Prostate gland (tissue), 2 donors: ENCODE measurements around the gene ELN. TPM values are rescaled to one million over a fixed set of nuclear protein-coding genes. Genes with fewer than 3 reads are reported as not detected.
A peak's percentile ranks its signal among the peaks of the same experiment; 100 is the strongest.

ENCODE experiments used
- DNase-seq: peaks from one replicate; pipeline ENCODE4 v3.0.0-alpha.2; 2019; ENCODE audit warnings: low spot score
- H3K27ac ChIP-seq, 2 donors: fragments of 200-600 bp; sonication (generic); 2 replicates each; pipeline ENCODE4 v1.5.1; 2017 to 2019
- H3K27me3 ChIP-seq: fragments of 200-600 bp; sonication (generic); replicated peaks from 2 replicates; pipeline ENCODE4 v1.5.1; 2019; ENCODE audit not compliant: insufficient read depth
- H3K36me3 ChIP-seq, 2 donors: fragments of 200-600 bp; sonication (generic); 1 replicate in 1 of 2; 2 replicates in 1 of 2; pipeline versions ENCODE4 v1.5.1 to v1.8.1; 2017 to 2019
- H3K4me1 ChIP-seq: fragments of 200-600 bp; sonication (generic); replicated peaks from 2 replicates; pipeline ENCODE4 v1.5.1; 2019
- H3K4me3 ChIP-seq, 2 donors: fragments of 200-600 bp; sonication (generic); 2 replicates each; pipeline ENCODE4 v1.5.1; 2017 to 2019
- H3K9me3 ChIP-seq: fragments of 200-600 bp; sonication (generic); 2 replicates; pipeline ENCODE4 v1.5.1; 2017
- CTCF ChIP-seq, 4 experiments: fragments of 200-600 bp in 2 of 4; fragments of 450-650 bp in 2 of 4; sonication (generic) in 2 of 4; IDR thresholded peaks; 1 replicate in 3 of 4; 2 replicates in 1 of 4; pipeline ENCODE4 v1.5.1; 2016 to 2019; ENCODE audit warnings: antibody characterized with exemption in 4 of 4, mild to moderate bottlenecking in 2 of 4, moderate library complexity in 2 of 4
- POLR2A ChIP-seq: fragments of 450-650 bp; IDR thresholded peaks from one replicate; pipeline ENCODE4 v1.6.1; 2016; ENCODE audit warnings: antibody characterized with exemption, mild to moderate bottlenecking
- POLR2AphosphoS5 ChIP-seq: sonication (generic); formaldehyde crosslinking; IDR thresholded peaks from one replicate; pipeline ENCODE4 v1.6.1; 2017; ENCODE audit warnings: antibody characterized with exemption
- WGBS: methylation state at CpG from one replicate; pipeline ENCODE4 v1.1.5; 2018; 5-methylcytosine and 5-hydroxymethylcytosine counted together
- intact Hi-C: fragments of 100-400 bp; cut with DNase I; formaldehyde crosslinking; loops from one replicate; pipeline ENCODE4 v1.14.2; 2022
- total RNA-seq, 2 donors: library from RNA; depleted of rRNA; stranded (reverse); fragments of >200 nt; gene quantifications; one replicate each; pipeline ENCODE4 v1.1.0, GENCODE V29; 2016

ELN gene
- total RNA-seq, 2 donors from 2014 or later, result 34.7 to 93.4 TPM

- no peak for TF ChIP-seq POLR2AphosphoS5
- no peak for TF ChIP-seq CTCF (IDR thresholded peaks at IDR 0.05)
- TF ChIP-seq POLR2A, result no peak
- Histone ChIP-seq H3K27ac (peak overlapping the region; percentile 56 to 78), H3K4me1 (peaks cover 12% of the 10 kb centered on the region), H3K36me3 (no peaks in the 10 kb centered on the region), H3K4me3 (peak overlapping the region in 1 of 2 donors; percentile 4), H3K27me3 (no peaks in the 10 kb centered on the region), H3K9me3 (no peaks in the 10 kb centered on the region)
- 28% methylated on average over 5 of the region's 5 CpGs for WGBS
- no peak for DNase-seq
- intact Hi-C loops, result no loop called here
These were observed 3.6 kb downstream of the ELN start for GRCh38 chr7:74031403-74032190.

GRCh38 chr7:74032191-74032490 is 4.2 kb downstream of the ELN start:
- no peak overlapping the region for H3K4me3 ChIP-seq
- 4% methylated on average over 8 of the region's 8 CpGs for WGBS
- H3K27ac ChIP-seq, result peak overlapping the region; percentile 56 to 78

GRCh38 chr7:74032624-74033371 is 4.8 kb downstream of the ELN start:
- DNase-seq, result no peak
- TF ChIP-seq CTCF (IDR thresholded peaks at IDR 0.05), result no peak
- no peak for TF ChIP-seq POLR2A
- no peak for TF ChIP-seq POLR2AphosphoS5
- peaks cover 5% of the 10 kb centered on the region for H3K4me1 ChIP-seq
- H3K27me3 ChIP-seq, result no peaks in the 10 kb centered on the region
- H3K9me3 ChIP-seq, result no peaks in the 10 kb centered on the region
- intact Hi-C loops, result no loop called here
- 54% methylated on average over 8 of the region's 8 CpGs for WGBS
- no peak overlapping the region for H3K4me3 ChIP-seq
- peak overlapping the region; percentile 56 to 78 for H3K27ac ChIP-seq
- H3K36me3 ChIP-seq, result no peaks in the 10 kb centered on the region

More at GRCh38 chr7:74032191-74032490, 4.2 kb downstream of the ELN start:
- Histone ChIP-seq H3K36me3 (no peaks in the 10 kb centered on the region), H3K9me3 (no peaks in the 10 kb centered on the region), H3K27me3 (no peaks in the 10 kb centered on the region), H3K4me1 (peaks cover 10% of the 10 kb centered on the region)
- intact Hi-C loops, result no loop called here
- TF ChIP-seq POLR2A, result no peak
- peak; percentile 61 for TF ChIP-seq POLR2AphosphoS5
- TF ChIP-seq CTCF (IDR thresholded peaks at IDR 0.05), result no peak
- peak; percentile 64 for DNase-seq

GRCh38 chr7:74033372-74034311 is 5.7 kb downstream of the ELN start:
- 45% methylated on average over 37 of the region's 37 CpGs for WGBS
- no peaks in the 10 kb centered on the region for H3K36me3 ChIP-seq
- TF ChIP-seq CTCF (IDR thresholded peaks at IDR 0.05) (no peak), POLR2AphosphoS5 (no peak), POLR2A (no peak)

More at GRCh38 chr7:74033372-74034311, 5.7 kb downstream of the ELN start:
- Histone ChIP-seq H3K4me3 (no peak overlapping the region), H3K4me1 (peaks cover 5% of the 10 kb centered on the region), H3K27ac (peak overlapping the region; percentile 56 to 78), H3K27me3 (no peaks in the 10 kb centered on the region), H3K9me3 (no peaks in the 10 kb centered on the region)
- intact Hi-C loops, result no loop called here
- no peak for DNase-seq
